Heart right ventricle (tissue), 16 donors: Measurements from ENCODE around the gene AHSP. TPM values are rescaled to one million over a fixed set of nuclear protein-coding genes. Genes with fewer than 3 reads are reported as not detected.

Experiments
- ATAC-seq, 8 donors: fragments of 200-7000 bp; cut with Tn5 transposase; one replicate each; pipeline ENCODE4 v1.9.1; 2020; ENCODE audit warnings: mild to moderate bottlenecking in 8 of 8, moderate library complexity in 8 of 8, moderate number of reproducible peaks in 1 of 8
- DNase-seq, 2 donors: peaks; one replicate each; pipeline ENCODE4 v3.0.0-alpha.2; 2020
- H3K27ac ChIP-seq, 10 donors: fragments of 200-600 bp; sonication (generic) in 2 of 10; one replicate each; pipeline versions ENCODE4 v1.5.0 to v1.8.0; 2020 to 2022; ENCODE audit warnings: mild to moderate bottlenecking in 3 of 10
- H3K27me3 ChIP-seq, 7 donors: fragments of 200-600 bp; one replicate each; pipeline ENCODE4 v1.8.0; 2021 to 2022; ENCODE audit warnings: mild to moderate bottlenecking in 2 of 7
- H3K36me3 ChIP-seq, 9 donors: fragments of 200-600 bp; sonication (generic) in 1 of 9; one replicate each; pipeline versions ENCODE4 v1.5.0 to v1.8.0; 2020 to 2022; ENCODE audit warnings: mild to moderate bottlenecking in 2 of 9
- H3K4me1 ChIP-seq, 9 donors: fragments of 200-600 bp; sonication (generic) in 1 of 9; one replicate each; pipeline versions ENCODE4 v1.5.0 to v1.8.0; 2020 to 2022; ENCODE audit warnings: mild to moderate bottlenecking in 4 of 9
- H3K4me3 ChIP-seq, 10 donors: fragments of 200-600 bp; sonication (generic) in 2 of 10; one replicate each; pipeline versions ENCODE4 v1.5.0 to v1.8.0; 2020 to 2022; ENCODE audit warnings: mild to moderate bottlenecking in 7 of 10, moderate library complexity in 2 of 10
- H3K9me3 ChIP-seq, 11 donors: fragments of 200-600 bp in 10 of 11; sonication (generic) in 2 of 11; one replicate each; pipeline versions ENCODE4 v1.5.0 to v1.8.0; 2013 to 2022; ENCODE audit warnings: mild to moderate bottlenecking in 2 of 11, control low read depth in 1 of 11, moderate library complexity in 1 of 11
- CTCF ChIP-seq, 9 donors: fragments of 200-600 bp; sonication (generic) in 2 of 9; IDR thresholded peaks; one replicate each; pipeline versions ENCODE4 v1.5.0 to v1.8.0; 2021 to 2022; ENCODE audit warnings: antibody characterized with exemption in 9 of 9, mild to moderate bottlenecking in 5 of 9, moderate library complexity in 1 of 9
- WGBS, 2 donors: extraction: QIAGEN DNeasy Blood & Tissue Kit; methylation state at CpG; one replicate each; pipeline ENCODE4 v1.1.7; 2013; ENCODE audit warnings: inconsistent platforms in 1 of 2; 5-methylcytosine and 5-hydroxymethylcytosine counted together
- intact Hi-C, 10 donors: fragments of 100-400 bp; cut with DNase I; formaldehyde crosslinking; loops; one replicate each; pipeline versions ENCODE4 v1.11.1 to v1.14.2; 2022
- polyA plus RNA-seq, 2 donors: library from polyadenylated mRNA; stranded (reverse); fragments of 200-250 nt; gene quantifications; one replicate each; pipeline ENCODE4 v1.2.3, GENCODE V29; 2013
- total RNA-seq, 10 donors: library from RNA; stranded (reverse); fragmentation: NEBNext Ultra II Directional in 3 of 10; extraction: Animal tissue kit (Norgen Biotek cat#: 25700) in 3 of 10; gene quantifications; one replicate each; pipeline versions ENCODE4 v1.2.1 to v1.2.4, GENCODE V29; 2021 to 2023
- donor health status: Arrhythmogenic right ventricular cardiomyopathy.
- donor health status: ischemic (EF 13 %, LVEDD 7.1; RV severe dilation, severe dysfunction).
- donor health status: healthy with polysubstance abuse.
- donor health status: DM: no; HTN: yes; CAD: no.
- donor health status: DM: no; HTN: no; CAD: no.
- donor health status: ischemic (EF 25% LVEDD 6.9; RV normal size, moderate dysfunction).
- donor health status: ischemic (EF 25% LVEDD 5.7; RV mildly dilated, moderate dysfunction).
- donor health status: healthy.
- donor health status: DM: yes; HTN: yes; CAD: no.
- donor health status: Ischemic cardiomyopathy.
- donor health status: ischemic (EF 35%, LVEDD 5.7; RV mildly dilated, moderate dysfunction).
- donor health status: nonischemic (EF 11% LVEDD 7.7; RV severe dilation, severe dysfunction).
- donor health status: DM: yes; HTN: yes; CAD: no.
- donor health status: PGD.
- donor health status: ischemic (EF 29% LVEDD 5.4; RV normal size, mild dysfunction).
- donor health status: nonischemic (EF 23%, LVEDD 6.1; RV moderate dilation, normal function).

AHSP gene
- total and polyA plus RNA-seq, 12 donors, result not detected

- Histone ChIP-seq H3K9me3 (no peaks in the 10 kb centered on the region), H3K36me3 (peaks cover 0 to 78% (median 43%) of the 10 kb centered on the region in 9 donors), H3K4me3 (no peak overlapping the region), H3K27ac (no peak overlapping the region), H3K27me3 (peaks cover 0 to 18% (median 10%) of the 10 kb centered on the region in 7 donors), H3K4me1 (peaks cover 9 to 21% (median 19%) of the 10 kb centered on the region in 9 donors)
- DNase-seq (no peak), ATAC-seq (no peak)
- no peak for TF ChIP-seq CTCF (IDR thresholded peaks at IDR 0.05)
- WGBS, 2 donors, result 94 to 95% methylated on average over 8 of the region's 8 CpGs
- intact Hi-C loops, result loop anchor here in 1 of 10 donors (10.0 kb wide), 1 partner anchor 373 kb away; no protein-coding TSS in a partner anchor
Observed at GRCh38 chr16:31491778-31492418, 35.8 kb upstream of the AHSP start.

DNA sequence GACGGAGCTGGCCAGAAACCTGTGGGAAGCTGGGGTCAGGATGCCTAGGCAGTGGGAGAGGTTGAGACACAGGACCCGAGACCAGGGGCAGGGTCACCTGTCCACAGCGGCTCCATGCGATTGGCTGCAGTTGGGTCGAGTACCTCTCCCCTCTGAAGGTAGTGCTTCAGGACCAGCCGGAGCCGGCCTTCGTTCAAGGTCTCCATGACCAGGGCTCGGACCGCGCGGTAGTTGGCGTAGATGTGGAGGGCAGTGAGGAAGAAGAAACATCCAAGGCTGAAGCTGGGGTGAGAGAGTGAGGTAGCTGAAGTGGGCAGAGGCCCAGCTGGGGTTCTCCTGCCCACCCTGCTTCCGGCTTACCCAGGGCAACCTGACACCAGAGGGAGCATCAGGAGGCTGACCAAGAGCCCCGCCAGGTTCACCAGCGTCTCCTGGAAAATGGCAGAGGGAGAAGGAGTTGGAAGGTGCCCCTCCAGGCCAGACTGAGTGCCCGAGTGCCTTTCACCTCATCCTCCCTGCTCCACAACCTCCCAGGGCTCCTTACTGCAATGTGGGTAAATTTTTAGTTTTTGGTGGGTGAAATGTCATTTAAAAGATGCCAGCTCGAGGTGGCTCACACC, 34.1 kb upstream of the AHSP start:
- peaks cover 0 to 95% (median 61%) of the 10 kb centered on the region in 9 donors for H3K36me3 ChIP-seq

GRCh38 chr16:31496670-31497069, 31.0 kb upstream of the AHSP start:
- ATAC-seq, result no peak
- Histone ChIP-seq H3K27me3 (no peaks in the 10 kb centered on the region), H3K9me3 (no peaks in the 10 kb centered on the region), H3K4me3 (no peak overlapping the region), H3K36me3 (peaks cover 0 to 91% (median 71%) of the 10 kb centered on the region in 9 donors), H3K4me1 (no peaks in the 10 kb centered on the region), H3K27ac (no peak overlapping the region)
- WGBS, 2 donors, result 65 to 84% methylated on average over 10 of the region's 10 CpGs
- no peak for DNase-seq
- intact Hi-C loops, result loop anchor here in 1 of 10 donors (10.0 kb wide), 1 partner anchor 368 kb away; no protein-coding TSS in a partner anchor
- no peak for TF ChIP-seq CTCF (IDR thresholded peaks at IDR 0.05)

More for the DNA sequence above, 34.1 kb upstream of the AHSP start:
- Histone ChIP-seq H3K9me3 (no peaks in the 10 kb centered on the region), H3K27me3 (peaks cover 0 to 3% (median 0%) of the 10 kb centered on the region in 7 donors), H3K4me3 (no peak overlapping the region), H3K27ac (no peak overlapping the region), H3K4me1 (peaks cover under 1 to 4% (median 2%) of the 10 kb centered on the region in 9 donors)
- 95 to 97% methylated on average over 18 of the region's 18 CpGs for WGBS, 2 donors
- intact Hi-C loops, result loop anchor here in 1 of 10 donors (10.0 kb wide), 1 partner anchor 371 kb away; no protein-coding TSS in a partner anchor
- ATAC-seq (no peak), DNase-seq (no peak)
- no peak for TF ChIP-seq CTCF (IDR thresholded peaks at IDR 0.05)

DNA sequence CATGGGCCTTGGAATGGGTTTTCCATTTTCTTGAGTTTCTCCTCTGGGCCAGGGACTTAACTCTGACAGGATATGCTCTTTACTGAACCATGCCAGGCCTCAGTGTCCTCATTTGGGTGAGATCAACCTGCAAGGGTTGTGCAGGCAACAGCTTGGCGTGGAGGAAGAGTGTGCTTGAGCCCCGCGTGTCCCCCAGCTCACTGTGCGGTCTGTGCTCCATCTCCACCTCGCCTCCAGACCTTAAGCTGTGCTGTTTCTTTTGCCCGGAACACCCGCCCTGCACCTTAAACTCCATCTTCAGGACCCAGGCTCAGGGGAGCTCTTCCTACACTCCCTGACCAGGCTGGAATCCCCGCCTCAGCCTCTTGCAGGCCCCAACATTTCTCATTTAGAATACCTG, 29.2 kb upstream of the AHSP start:
- 96 to 97% methylated on average over 8 of the region's 8 CpGs for WGBS, 2 donors
- intact Hi-C loops, result loop anchor here in 1 of 10 donors (10.0 kb wide), 1 partner anchor 366 kb away; no protein-coding TSS in a partner anchor
- H3K27me3 ChIP-seq, result no peaks in the 10 kb centered on the region
- no peak for ATAC-seq
- H3K4me1 ChIP-seq, result peaks cover 0 to 16% (median 7%) of the 10 kb centered on the region in 9 donors
- H3K36me3 ChIP-seq, result peaks cover 0 to 73% (median 60%) of the 10 kb centered on the region in 9 donors
- H3K4me3 ChIP-seq, result no peak overlapping the region
- no peak overlapping the region for H3K27ac ChIP-seq
- no peaks in the 10 kb centered on the region for H3K9me3 ChIP-seq
- no peak for TF ChIP-seq CTCF (IDR thresholded peaks at IDR 0.05)
- DNase-seq, result no peak
